Measurements from ENCODE around the gene RSF1.

DNA sequence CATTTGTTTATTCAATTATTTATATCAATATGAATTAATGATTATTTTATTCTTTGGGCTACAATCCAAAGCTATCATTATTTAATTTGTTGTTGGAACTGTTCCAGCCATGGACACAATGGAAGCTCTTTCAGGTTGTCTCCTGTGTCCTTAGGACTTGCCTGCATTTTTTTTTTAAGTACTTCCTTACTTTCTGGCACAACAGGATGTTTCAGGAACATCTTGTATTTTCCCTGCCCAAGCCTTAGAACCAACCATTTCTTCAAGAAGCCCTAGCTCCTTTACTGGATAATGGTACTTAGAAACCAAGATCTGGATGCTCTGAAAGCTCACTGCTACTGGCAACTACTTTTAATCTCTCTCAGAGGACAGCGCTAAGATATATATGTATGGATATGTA, 125.1 kb downstream of the RSF1 start:
- TF ChIP-seq CTCF (IDR thresholded peaks at IDR 0.05) (no peak), POLR2A (IDR thresholded peaks at IDR 0.05) (no peak), EP300 (IDR thresholded peaks at IDR 0.05) (no peak)
